ENCODE data around the gene ST6GALNAC3.
"Not testable (repeated sequence)": the region's sequence is repeated elsewhere in the genome, so short reads cannot be mapped to it uniquely, and the experiment has no call there.

ST6GALNAC3 gene

GRCh38 chr1:76074321-76075187 is at the start of gene ST6GALNAC3:
TSS of gene ST6GALNAC3 (plus strand) at chr1:76074746.
- DNase-seq, result no peak

- DNase-seq, result no peak
These were observed 47.2 kb upstream of the ST6GALNAC3 start for GRCh38 chr1:76027341-76027740.

- DNase-seq, result no peak
These were observed 45.2 kb upstream of the ST6GALNAC3 start for GRCh38 chr1:76029331-76029730.

- no peak for DNase-seq
These were observed 43.0 kb upstream of the ST6GALNAC3 start for GRCh38 chr1:76031496-76031895.

- DNase-seq, result no peak
These were observed 40.6 kb upstream of the ST6GALNAC3 start for GRCh38 chr1:76033800-76034475.

- no peak for DNase-seq
These were observed 39.5 kb upstream of the ST6GALNAC3 start for GRCh38 chr1:76035053-76035452.

- no peak for DNase-seq
These were observed 37.2 kb upstream of the ST6GALNAC3 start for GRCh38 chr1:76037324-76037723.

GRCh38 chr1:76038287-76039004 is 36.1 kb upstream of the ST6GALNAC3 start:
- no peak for DNase-seq

- DNase-seq, result no peak
These were observed 28.4 kb upstream of the ST6GALNAC3 start for GRCh38 chr1:76046149-76046548.

GRCh38 chr1:76048219-76048618 is 26.3 kb upstream of the ST6GALNAC3 start:
- no peak for DNase-seq

GRCh38 chr1:76048926-76049325 is 25.6 kb upstream of the ST6GALNAC3 start:
- no peak for DNase-seq

GRCh38 chr1:76049498-76049897 is 25.0 kb upstream of the ST6GALNAC3 start:
- no peak for DNase-seq

GRCh38 chr1:76050073-76050472 is 24.5 kb upstream of the ST6GALNAC3 start:
- DNase-seq, result not testable (repeated sequence)

GRCh38 chr1:76053021-76053420 is 21.5 kb upstream of the ST6GALNAC3 start:
- DNase-seq, result no peak

GRCh38 chr1:76054359-76054758 is 20.2 kb upstream of the ST6GALNAC3 start:
- no peak for DNase-seq

- DNase-seq, result no peak
These were observed 18.6 kb upstream of the ST6GALNAC3 start for GRCh38 chr1:76055987-76056386.

GRCh38 chr1:76059451-76059850 is 15.1 kb upstream of the ST6GALNAC3 start:
- no peak for DNase-seq

- no peak for DNase-seq
These were observed 9.3 kb upstream of the ST6GALNAC3 start for GRCh38 chr1:76065270-76065669.

GRCh38 chr1:76066394-76066793 is 8.2 kb upstream of the ST6GALNAC3 start:
- no peak for DNase-seq

GRCh38 chr1:76068542-76068941 is 6.0 kb upstream of the ST6GALNAC3 start:
- no peak for DNase-seq

GRCh38 chr1:76068953-76069561 is 5.5 kb upstream of the ST6GALNAC3 start:
- DNase-seq, result no peak

GRCh38 chr1:76070538-76070937 is 4.0 kb upstream of the ST6GALNAC3 start:
- DNase-seq, result no peak

- no peak for DNase-seq
These were observed 1.1 kb upstream of the ST6GALNAC3 start for GRCh38 chr1:76073481-76073880.

Data from NCI-H1417 treated with DMSO at 0.1 percent for 48 hours (cell line).